Stimulated activated CD4-positive, alpha-beta T cell treated with anti-CD3 and anti-CD28 coated beads, Interleukin-15, amount 100 ng/mL, for 48 hours (primary cell): ENCODE data around the gene TIMM50.

Experiments
- DNase-seq, 2 donors: peaks; one replicate each; pipeline ENCODE4 v3.0.0-alpha.2; 2020; ENCODE audit warnings: low read depth in 2 of 2

TIMM50 gene

GRCh38 chr19:39533003-39533512 lies 52.4 kb downstream of the TIMM50 start:
- no peak for DNase-seq

GRCh38 chr19:39533791-39534190 lies 53.2 kb downstream of the TIMM50 start:
- DNase-seq: no peak

GRCh38 chr19:39539165-39539517 lies 58.5 kb downstream of the TIMM50 start:
- no peak for DNase-seq

DNA sequence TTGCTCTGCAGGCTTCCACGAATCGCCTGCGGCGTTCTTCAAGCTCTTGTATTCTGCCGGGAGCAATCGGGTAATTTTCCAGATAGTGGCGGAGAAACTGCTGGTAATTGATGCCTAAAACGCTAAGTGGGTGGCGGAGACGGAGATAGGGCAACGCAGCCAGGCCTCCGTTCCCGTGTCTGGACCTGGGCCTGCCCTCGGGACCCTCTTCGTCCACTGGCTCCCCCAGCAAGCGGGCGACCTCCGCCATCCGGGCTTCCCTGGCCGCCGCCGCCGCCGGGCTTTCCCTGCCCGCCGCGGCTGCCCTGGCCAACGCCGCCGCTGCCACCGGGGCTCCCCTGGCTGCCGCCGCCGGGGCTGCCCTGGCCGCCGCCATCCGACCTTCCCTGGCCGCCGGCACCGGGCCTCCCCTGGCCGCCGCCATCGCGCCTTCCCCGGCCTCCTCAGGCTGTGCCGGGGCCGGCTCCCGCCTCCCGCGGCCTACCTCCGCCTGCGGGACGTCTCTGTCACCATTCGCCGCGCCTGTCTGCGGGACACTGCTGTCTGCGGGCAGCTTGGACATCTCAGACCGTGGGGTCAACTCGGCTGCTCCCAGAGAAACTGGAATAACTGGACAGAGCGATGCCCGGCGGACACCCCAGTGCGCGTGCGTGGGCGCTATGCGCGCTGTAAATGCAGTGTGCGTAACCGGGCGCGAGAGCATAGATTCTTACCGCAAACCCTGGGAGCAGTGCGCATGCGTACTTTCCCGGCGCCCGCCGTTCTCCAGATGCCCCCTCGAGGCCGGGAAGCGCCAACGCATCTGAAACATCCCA lies 59.1 kb downstream of the TIMM50 start, which contains the start of gene EID2:
Gene EID2, minus strand, starts transcription at position 644 of the 815 bp plus-strand sequence. Its CDS starts 82 bp downstream, at position 562.
- peak; percentile 93 to 95 for DNase-seq

- DNase-seq: no peak
Measured at GRCh38 chr19:39540333-39540673, 59.7 kb downstream of the TIMM50 start.
